Bladder microvascular endothelial cell (primary cell): ENCODE data around the gene SETMAR. TPM values are rescaled to one million over a fixed set of nuclear protein-coding genes. Genes with fewer than 3 reads are reported as not detected.

Source experiments
- total RNA-seq: library from RNA; depleted of rRNA; stranded (reverse); fragments of >200 nt; gene quantifications from 2 replicates; pipeline ENCODE4 v1.2.3, GENCODE V29; 2014

The SETMAR gene
- total RNA-seq: 5.0 and 11.9 TPM in 2 replicates

DNA sequence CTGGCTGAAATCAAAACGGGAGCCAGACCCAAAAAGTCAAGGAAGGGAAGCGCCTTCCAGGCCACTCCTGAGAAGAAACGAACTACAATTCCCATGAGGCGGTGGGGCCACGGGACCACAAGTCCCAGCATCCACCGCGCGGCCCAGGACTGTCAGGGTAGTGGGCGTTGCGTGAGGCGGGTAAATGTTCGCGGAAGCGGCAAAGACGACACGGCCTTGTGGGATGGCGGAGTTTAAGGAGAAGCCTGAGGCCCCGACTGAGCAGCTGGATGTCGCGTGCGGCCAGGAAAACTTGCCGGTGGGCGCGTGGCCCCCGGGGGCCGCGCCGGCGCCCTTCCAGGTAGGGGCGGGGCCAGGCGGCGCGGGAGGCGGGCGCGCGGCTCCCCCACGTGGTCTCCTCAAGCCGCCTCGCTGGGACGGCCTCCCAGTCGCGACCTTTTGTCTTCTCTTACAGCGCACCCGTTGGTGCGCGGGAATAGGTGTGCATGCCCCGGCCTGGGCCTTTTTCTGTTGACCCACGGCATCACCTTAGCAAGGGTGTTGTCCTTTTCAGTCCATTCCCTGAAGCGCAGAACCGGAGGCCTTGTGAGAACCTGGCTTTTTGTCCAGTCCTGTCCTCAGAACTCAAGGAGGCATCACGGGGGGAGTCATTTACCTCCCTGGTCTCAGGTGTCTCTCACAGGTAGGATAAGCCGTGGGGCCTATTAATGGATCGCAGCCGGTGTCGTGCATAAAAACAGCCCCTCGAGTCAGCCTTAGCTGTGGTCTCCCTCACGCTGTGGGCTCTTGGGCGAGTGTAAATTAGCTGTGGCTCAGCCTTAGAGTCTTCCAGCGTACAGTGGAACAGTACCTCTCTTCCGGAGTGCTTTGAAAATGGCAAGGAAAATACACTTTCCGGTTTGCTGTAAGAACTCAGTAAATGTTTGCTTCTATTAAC, at the start of gene SETMAR:
SETMAR (plus strand) TSS at position 183 of the 937 bp plus-strand sequence; CDS start at position 185, 2 bp downstream.

Other genes with a start within 250 kb of the SETMAR start
- gene SUMF1, start 163.9 kb downstream of the SETMAR start, total RNA-seq: 51.2 and 84.8 TPM in 2 replicates
- gene ITPR1, start 190.0 kb downstream of the SETMAR start, total RNA-seq: 24.3 and 58.8 TPM in 2 replicates